ENCODE results near the gene KAT6B.

The KAT6B gene

GRCh38 chr10:74924251-74924963 is 98.0 kb downstream of the KAT6B start:
- DNase-seq: peak in 3 of 4 experiments; percentile 10 to 65 (median 35)

GRCh38 chr10:74925291-74925690 is 98.9 kb downstream of the KAT6B start:
- no peak for DNase-seq

GRCh38 chr10:74925708-74926107 is 99.3 kb downstream of the KAT6B start:
- no peak for DNase-seq

GRCh38 chr10:74926791-74927585 is 100.6 kb downstream of the KAT6B start:
- no peak for DNase-seq

- DNase-seq: no peak
Measured at GRCh38 chr10:74927701-74928100, 101.3 kb downstream of the KAT6B start.

- DNase-seq: no peak
Measured at GRCh38 chr10:74928742-74929191, 102.4 kb downstream of the KAT6B start.

GRCh38 chr10:74929197-74929596 is 102.8 kb downstream of the KAT6B start:
- DNase-seq: no peak

- peak in 1 of 4 experiments; percentile 10 for DNase-seq
Measured at GRCh38 chr10:74930965-74931364, 104.6 kb downstream of the KAT6B start.

GRCh38 chr10:74932648-74933047 is 106.2 kb downstream of the KAT6B start:
- DNase-seq: no peak

- DNase-seq: peak in 3 of 4 experiments; percentile 7 to 28 (median 24)
Measured at GRCh38 chr10:74934100-74934812, 107.9 kb downstream of the KAT6B start.

GRCh38 chr10:74936577-74937265 is 110.3 kb downstream of the KAT6B start:
- no peak for DNase-seq

- no peak for DNase-seq
Measured at GRCh38 chr10:74937266-74937856, 111.0 kb downstream of the KAT6B start.

- no peak for DNase-seq
Measured at GRCh38 chr10:74944205-74944604, 117.8 kb downstream of the KAT6B start.

- DNase-seq: no peak
Measured at GRCh38 chr10:74947781-74948401, 121.5 kb downstream of the KAT6B start.

GRCh38 chr10:74949034-74949832 is 122.8 kb downstream of the KAT6B start:
- no peak for DNase-seq

GRCh38 chr10:74949843-74950765 is 123.7 kb downstream of the KAT6B start:
- DNase-seq: no peak

GRCh38 chr10:74953214-74953613 is 126.8 kb downstream of the KAT6B start:
- no peak for DNase-seq

GRCh38 chr10:74955796-74956195 is 129.4 kb downstream of the KAT6B start:
- DNase-seq: peak; percentile 7 to 36 (median 23)

GRCh38 chr10:74956555-74957111 is 130.2 kb downstream of the KAT6B start:
- DNase-seq: no peak
